ACC112 (cell line): ENCODE results near the gene DUXA.
"Not testable (repeated sequence)": the region's sequence is repeated elsewhere in the genome, so short reads cannot be mapped to it uniquely, and the experiment has no call there.

ENCODE experiments used
- H2AFZ ChIP-seq: fragments of 200-600 bp; sonication (generic); one replicate; pipeline ENCODE4 v1.6.0; 2017; ENCODE audit warnings: antibody characterized with exemption, low read length; ENCODE audit not compliant: unreplicated experiment
- H3K27ac ChIP-seq: fragments of 200-600 bp; sonication (generic); 2 replicates; pipeline ENCODE4 v1.5.1; 2014; ENCODE audit warnings: low read depth, mild to moderate bottlenecking, antibody characterized with exemption, low read length, moderate library complexity
- H3K27me3 ChIP-seq: fragments of 200-600 bp; sonication (generic); 2 replicates; pipeline ENCODE4 v1.6.1; 2014; ENCODE audit warnings: mild to moderate bottlenecking, antibody characterized with exemption, low read length, moderate library complexity, mixed read lengths; ENCODE audit not compliant: insufficient read depth
- H3K36me3 ChIP-seq: fragments of 200-600 bp; sonication (generic); 2 replicates; pipeline ENCODE4 v1.6.1; 2016; ENCODE audit warnings: mild to moderate bottlenecking, antibody characterized with exemption, low read length, moderate library complexity, mixed read lengths; ENCODE audit not compliant: insufficient read depth
- H3K4me1 ChIP-seq: fragments of 200-600 bp; sonication (generic); one replicate; pipeline ENCODE4 v1.6.1; 2016; ENCODE audit warnings: low read length, mixed read lengths; ENCODE audit not compliant: insufficient read depth, unreplicated experiment, control insufficient read depth
- H3K4me3 ChIP-seq: fragments of 200-600 bp; sonication (generic); 2 replicates; pipeline ENCODE4 v1.5.1; 2014; ENCODE audit warnings: mild to moderate bottlenecking, low read depth, low read length
- H3K79me2 ChIP-seq: fragments of 200-600 bp; sonication (generic); one replicate; pipeline ENCODE4 v1.6.0; 2016; ENCODE audit warnings: low read length; ENCODE audit not compliant: control insufficient read depth, unreplicated experiment, insufficient read depth

Gene DUXA

DNA sequence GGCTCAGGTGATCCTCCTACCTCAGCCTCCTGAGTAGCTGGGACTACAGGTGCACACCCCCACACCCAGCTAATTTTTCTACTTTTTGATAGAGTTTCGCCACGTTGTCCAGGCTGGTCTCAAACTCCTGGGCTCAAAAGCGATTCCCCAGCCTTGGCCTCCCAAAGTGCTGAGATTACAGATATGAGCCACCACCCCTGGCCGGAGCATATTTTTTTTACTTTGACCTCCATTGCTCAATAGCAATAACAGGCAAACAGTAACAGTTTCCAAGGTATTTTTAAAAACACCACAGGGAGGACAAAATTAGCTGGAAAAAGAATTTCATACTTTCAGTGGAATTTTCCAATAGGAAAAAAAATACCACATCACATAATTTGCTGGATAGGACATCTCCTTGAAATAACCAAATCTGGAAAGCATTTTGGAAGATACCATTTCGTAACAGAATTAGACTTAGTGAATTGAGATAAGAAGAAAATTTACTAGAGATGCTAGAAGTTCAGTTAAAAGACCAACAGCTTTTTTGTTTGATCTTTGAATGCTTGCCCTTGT, 5.2 kb downstream of the DUXA start:
- no peak overlapping the region for H2AFZ ChIP-seq
- no peaks in the 10 kb centered on the region for H3K79me2 ChIP-seq
- no peaks in the 10 kb centered on the region for H3K36me3 ChIP-seq
- no peak overlapping the region for H3K27ac ChIP-seq
- no peaks in the 10 kb centered on the region for H3K4me1 ChIP-seq
- H3K27me3 ChIP-seq: no peaks in the 10 kb centered on the region
- no peak overlapping the region for H3K4me3 ChIP-seq

DNA sequence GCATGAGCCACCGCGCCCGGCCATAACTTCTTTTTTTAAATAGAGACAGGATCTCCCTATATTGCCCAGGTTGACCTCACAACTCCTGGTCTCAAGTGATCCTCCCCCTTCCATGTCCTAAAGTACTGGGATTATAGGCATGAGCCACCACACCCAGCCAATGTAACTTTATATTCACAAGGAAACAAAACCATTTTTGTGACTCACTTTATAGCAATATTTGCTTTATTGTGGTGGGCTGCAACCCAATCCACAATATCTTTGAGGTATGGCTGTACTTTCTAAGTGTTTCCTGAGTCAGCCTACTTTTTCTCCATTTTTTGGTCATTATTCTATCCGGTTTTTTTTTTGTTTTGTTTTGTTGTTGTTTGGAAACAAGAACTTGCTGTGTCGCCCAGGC, 14.4 kb downstream of the DUXA start:
- no peaks in the 10 kb centered on the region for H3K79me2 ChIP-seq
- H3K27ac ChIP-seq: no peak overlapping the region
- no peak overlapping the region for H3K4me3 ChIP-seq

DNA sequence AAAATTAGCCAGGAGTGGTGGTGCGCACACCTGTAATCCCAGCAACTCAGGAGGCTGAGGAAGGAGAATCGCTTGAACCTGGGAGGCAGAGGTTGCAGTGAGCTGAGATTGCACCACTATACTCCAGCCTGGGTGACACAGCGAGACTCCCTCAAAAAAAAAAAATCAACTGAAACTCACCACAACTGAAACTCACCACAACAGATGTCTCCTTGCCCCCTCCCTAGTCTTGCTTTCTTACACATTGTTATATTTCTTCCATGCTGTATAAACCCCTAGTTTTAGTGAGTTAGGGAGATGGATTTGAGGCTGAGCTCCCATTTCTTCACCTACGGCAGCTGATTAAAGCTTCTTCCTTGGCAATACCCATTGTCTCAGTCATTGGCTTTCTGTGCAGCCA, 25.6 kb downstream of the DUXA start:
- H2AFZ ChIP-seq: no peak overlapping the region
- no peak overlapping the region for H3K4me3 ChIP-seq
- H3K27ac ChIP-seq: no peak overlapping the region

More for the DNA sequence above, 14.4 kb downstream of the DUXA start:
- Histone ChIP-seq H3K27me3 (0 out of 2 replicates have a peak, but pooled peaks cover 6% of the 10 kb centered on the region), H2AFZ (no peak overlapping the region), H3K36me3 (no peaks in the 10 kb centered on the region), H3K4me1 (no peaks in the 10 kb centered on the region)

DNA sequence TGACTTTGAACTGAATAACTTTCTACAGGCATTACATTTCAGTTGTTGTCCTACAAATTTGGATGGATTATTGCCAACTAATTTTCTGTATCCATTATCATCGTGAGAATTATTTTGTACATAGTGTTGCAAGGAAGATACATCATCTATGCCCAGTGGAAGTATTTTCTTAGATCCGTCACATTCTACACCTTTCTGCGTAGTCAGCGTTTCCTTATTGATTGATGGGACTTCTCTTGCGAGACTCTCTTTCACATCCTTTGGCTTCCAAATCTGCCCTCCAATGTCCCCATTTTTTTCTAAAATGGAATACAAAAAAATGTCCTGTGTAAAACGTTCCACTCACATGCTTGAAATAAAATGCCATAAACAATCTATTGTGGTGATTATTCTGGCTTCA, 31.5 kb downstream of the DUXA start:
- H3K4me3 ChIP-seq: no peak overlapping the region
- H2AFZ ChIP-seq: no peak overlapping the region
- no peaks in the 10 kb centered on the region for H3K36me3 ChIP-seq
- no peaks in the 10 kb centered on the region for H3K79me2 ChIP-seq
- H3K27ac ChIP-seq: no peak overlapping the region
- H3K4me1 ChIP-seq: no peaks in the 10 kb centered on the region
- H3K27me3 ChIP-seq: peaks cover 20% of the 10 kb centered on the region; the same call in 1 of the 2 replicates

More for the DNA sequence above, 25.6 kb downstream of the DUXA start:
- Histone ChIP-seq H3K4me1 (no peaks in the 10 kb centered on the region), H3K36me3 (no peaks in the 10 kb centered on the region), H3K27me3 (no peaks in the 10 kb centered on the region), H3K79me2 (no peaks in the 10 kb centered on the region)

DNA sequence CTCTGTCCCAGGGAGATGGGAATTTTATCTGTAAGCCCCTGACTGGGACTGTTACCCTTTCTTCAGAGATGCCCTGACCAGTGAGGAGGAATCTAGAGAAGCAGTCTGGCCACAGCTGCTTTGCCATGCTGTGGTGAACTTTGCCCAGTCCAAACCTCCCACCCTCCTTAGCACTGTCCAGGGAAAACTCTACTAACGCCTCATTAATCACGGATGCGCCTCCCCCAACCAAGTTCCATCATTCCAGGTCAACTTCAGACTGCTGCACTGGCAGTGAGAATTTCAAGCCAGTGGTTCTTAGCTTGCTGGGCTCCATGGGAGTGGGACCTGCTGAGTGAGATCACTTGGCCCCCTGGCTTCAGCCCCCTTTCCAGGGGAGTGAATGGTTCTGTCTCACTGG, 39.9 kb downstream of the DUXA start:
- H3K36me3 ChIP-seq, H3K4me1 ChIP-seq, H2AFZ ChIP-seq, H3K79me2 ChIP-seq, H3K27me3 ChIP-seq, H3K4me3 ChIP-seq, H3K27ac ChIP-seq: not testable (repeated sequence)

DNA sequence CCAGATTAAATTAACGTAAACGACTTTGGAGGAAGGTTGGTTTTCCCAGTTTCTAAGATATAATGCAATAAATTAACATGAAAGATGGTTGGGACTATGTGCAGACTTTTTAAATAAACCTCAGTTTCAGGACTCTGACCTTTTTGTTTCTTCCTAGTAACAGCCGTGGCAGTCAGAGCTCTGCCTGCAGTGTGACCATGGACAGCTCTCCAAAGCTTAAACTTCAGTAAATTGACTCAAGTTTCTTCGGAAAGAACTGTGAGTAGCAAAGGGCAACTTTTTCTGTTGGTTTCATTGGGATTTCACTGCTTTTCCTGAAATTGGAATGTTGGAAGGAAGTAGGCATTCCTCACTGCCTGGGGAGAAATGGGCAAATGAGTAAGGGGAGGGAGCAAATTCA, 43.4 kb downstream of the DUXA start:
- Histone ChIP-seq H3K27me3 (no peaks in the 10 kb centered on the region), H3K4me3 (no peak overlapping the region), H3K79me2 (no peaks in the 10 kb centered on the region), H3K27ac (no peak overlapping the region), H2AFZ (no peak overlapping the region), H3K36me3 (no peaks in the 10 kb centered on the region), H3K4me1 (no peaks in the 10 kb centered on the region)

DNA sequence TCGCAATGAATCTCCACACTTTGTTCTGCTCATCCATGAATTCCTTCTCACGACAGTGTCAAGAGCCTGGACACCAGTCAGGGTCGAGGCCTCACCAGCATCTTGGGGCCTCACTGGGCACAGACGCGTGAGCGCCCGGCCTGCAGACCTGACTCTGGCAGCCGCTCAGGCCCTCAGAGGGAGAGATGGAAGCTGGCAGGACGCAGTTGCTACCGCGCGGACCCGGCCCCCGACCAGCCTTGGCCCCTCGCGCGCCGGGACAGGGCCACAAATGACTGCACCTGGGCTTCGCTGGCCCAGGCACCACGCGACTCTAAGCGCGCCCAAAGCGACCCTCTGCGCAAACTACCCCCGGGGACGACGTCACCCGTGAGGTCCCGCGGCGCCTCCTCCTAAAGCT, 48.4 kb downstream of the DUXA start:
- Histone ChIP-seq H3K4me1 (no peaks in the 10 kb centered on the region), H3K27ac (no peak overlapping the region), H3K79me2 (no peaks in the 10 kb centered on the region), H3K27me3 (no peaks in the 10 kb centered on the region), H3K4me3 (no peak overlapping the region), H3K36me3 (no peaks in the 10 kb centered on the region), H2AFZ (no peak overlapping the region)

DNA sequence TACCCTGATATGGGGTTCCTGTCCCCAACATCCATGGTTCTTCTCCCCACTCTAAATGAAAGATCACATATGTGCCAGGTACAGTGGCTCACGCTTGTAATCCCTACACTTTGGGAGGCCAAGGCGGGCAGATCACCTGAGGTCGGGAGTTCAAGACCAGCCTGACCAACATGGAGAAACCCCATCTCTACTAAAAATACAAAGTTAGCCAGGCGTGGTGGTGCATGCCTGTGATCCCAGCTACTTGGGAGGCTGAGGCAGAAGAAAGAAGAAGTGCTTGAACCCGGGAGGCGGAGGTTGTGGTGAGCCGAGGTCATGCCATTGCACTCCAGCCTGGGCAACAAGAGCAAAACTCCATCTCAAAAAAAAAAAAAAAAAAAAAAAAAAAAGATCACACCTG, 53.8 kb downstream of the DUXA start:
- H3K4me3 ChIP-seq, H3K27me3 ChIP-seq, H3K4me1 ChIP-seq, H3K27ac ChIP-seq, H3K36me3 ChIP-seq, H3K79me2 ChIP-seq, H2AFZ ChIP-seq: not testable (repeated sequence)

DNA sequence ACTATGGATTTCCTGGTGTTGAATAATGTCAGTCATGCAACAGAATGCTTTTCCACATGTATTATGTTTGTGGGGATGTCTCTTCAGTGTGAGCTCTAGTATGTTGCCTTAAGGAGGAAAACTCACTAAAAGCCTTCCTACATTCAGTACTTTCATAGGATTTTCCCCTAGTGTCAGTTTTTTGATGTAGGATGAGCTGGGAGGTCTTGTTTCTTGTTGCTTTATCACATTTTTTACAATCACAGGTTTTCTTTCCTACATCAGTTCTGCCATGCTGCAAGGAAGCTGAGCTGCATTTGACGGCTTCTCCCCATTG, 56.0 kb downstream of the DUXA start:
- no peak overlapping the region for H2AFZ ChIP-seq
- H3K27ac ChIP-seq: no peak overlapping the region
- no peaks in the 10 kb centered on the region for H3K4me1 ChIP-seq
- H3K27me3 ChIP-seq: peaks cover 6% of the 10 kb centered on the region; the same call in 1 of the 2 replicates
- no peaks in the 10 kb centered on the region for H3K79me2 ChIP-seq
- H3K4me3 ChIP-seq: no peak overlapping the region
- H3K36me3 ChIP-seq: no peaks in the 10 kb centered on the region

DNA sequence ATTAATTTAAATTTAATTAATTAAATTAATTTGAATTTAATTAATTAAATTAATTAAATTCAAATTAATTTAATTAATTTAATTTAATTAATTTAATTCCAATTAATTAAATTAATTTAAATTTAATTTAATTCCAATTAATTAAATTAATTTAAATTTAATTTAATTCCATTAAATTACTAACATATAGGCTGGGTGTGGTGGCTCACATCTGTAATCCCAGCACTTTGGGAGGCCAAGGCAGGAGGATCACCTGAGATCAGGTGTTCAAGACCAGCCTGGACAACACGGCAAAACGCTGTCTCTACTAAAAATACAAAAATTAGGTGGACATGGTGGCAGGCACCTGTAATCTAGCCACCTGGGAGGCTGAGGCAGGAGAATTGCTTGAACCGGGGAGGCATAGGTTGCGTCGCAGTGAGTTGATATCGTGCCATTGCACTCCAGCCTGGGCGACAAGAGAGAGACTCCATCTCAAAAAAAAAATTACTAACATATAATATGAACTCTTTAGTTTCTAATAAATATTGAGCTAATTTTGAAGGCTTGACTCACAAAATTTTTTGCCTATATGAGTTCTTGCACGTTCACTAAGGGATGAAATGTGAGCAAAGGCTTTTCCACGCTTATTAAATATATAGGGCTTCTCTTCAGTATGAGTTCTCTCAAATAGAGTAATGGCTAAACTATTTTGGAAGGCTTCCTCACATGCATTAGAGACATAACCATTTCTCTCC, 56.5 kb downstream of the DUXA start:
- no peaks in the 10 kb centered on the region for H3K79me2 ChIP-seq
- no peak overlapping the region for H2AFZ ChIP-seq
- H3K4me3 ChIP-seq: no peak overlapping the region
- no peaks in the 10 kb centered on the region for H3K36me3 ChIP-seq
- peaks cover 10% of the 10 kb centered on the region; the same call in 1 of the 2 replicates for H3K27me3 ChIP-seq
- no peak overlapping the region for H3K27ac ChIP-seq
- no peaks in the 10 kb centered on the region for H3K4me1 ChIP-seq

DNA sequence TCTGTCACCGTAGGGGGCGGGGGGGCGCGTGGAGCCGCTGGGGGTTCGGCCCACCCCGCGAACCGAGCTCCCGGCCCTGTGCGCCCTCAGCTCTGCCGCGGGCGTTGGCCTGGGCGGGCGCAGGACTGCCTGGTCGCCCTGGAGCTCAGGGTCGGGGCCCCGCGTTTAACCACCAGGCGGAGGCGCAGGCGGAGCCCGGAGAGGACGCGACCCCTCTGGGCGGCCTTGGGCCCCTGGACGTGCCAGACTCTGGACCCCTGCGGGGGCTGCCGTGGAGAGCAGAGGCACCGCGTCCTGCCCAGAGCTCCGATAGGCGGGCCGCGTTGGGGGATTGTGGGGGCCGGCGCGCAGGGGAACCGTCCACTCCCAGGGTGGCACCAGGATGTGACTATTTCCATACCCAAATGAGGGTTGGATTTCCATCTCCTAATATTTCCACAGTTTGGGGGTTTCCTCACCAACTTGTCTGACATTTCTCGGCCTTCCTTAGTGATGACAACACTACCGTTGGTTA, 60.5 kb downstream of the DUXA start:
- Histone ChIP-seq H3K27ac (no peak overlapping the region), H3K36me3 (no peaks in the 10 kb centered on the region), H3K79me2 (no peaks in the 10 kb centered on the region), H3K27me3 (peaks cover 12% of the 10 kb centered on the region; the same call in 1 of the 2 replicates), H3K4me3 (no peak overlapping the region), H2AFZ (no peak overlapping the region), H3K4me1 (no peaks in the 10 kb centered on the region)
